GM21717 (cell line): ENCODE data around the gene SOX18.
"Not testable (repeated sequence)": the region's sequence is repeated elsewhere in the genome, so short reads cannot be mapped to it uniquely, and the experiment has no call there.

Experiments used
- ATAC-seq: cut with Tn5 transposase; IDR thresholded peaks from one replicate; pipeline ENCODE4 v1.9.1; 2021; ENCODE audit warnings: mild to moderate bottlenecking, moderate library complexity; ENCODE audit not compliant: unreplicated experiment

Gene SOX18

GRCh38 chr20:64049060-64049877 lies at the start of gene SOX18:
Gene SOX18 (minus strand): TSS chr20:64049639. CDS start chr20:64049516, 123 bp downstream.
- ATAC-seq, result no peak

- ATAC-seq, result no peak
Observed at GRCh38 chr20:64098471-64099013, 49.1 kb upstream of the SOX18 start.

- ATAC-seq, result no peak
Observed at GRCh38 chr20:64096535-64096934, 47.1 kb upstream of the SOX18 start.

- no peak for ATAC-seq
Observed at GRCh38 chr20:64095927-64096326, 46.5 kb upstream of the SOX18 start.

GRCh38 chr20:64095455-64095854 lies 46.0 kb upstream of the SOX18 start:
- ATAC-seq, result no peak

- no peak for ATAC-seq
Observed at GRCh38 chr20:64093013-64093503, 43.6 kb upstream of the SOX18 start.

- ATAC-seq, result no peak
Observed at GRCh38 chr20:64092258-64093012, 43.0 kb upstream of the SOX18 start.

GRCh38 chr20:64091770-64092169 lies 42.3 kb upstream of the SOX18 start:
- no peak for ATAC-seq

- ATAC-seq, result no peak
Observed at GRCh38 chr20:64091340-64091739, 41.9 kb upstream of the SOX18 start.

GRCh38 chr20:64090165-64090564 lies 40.7 kb upstream of the SOX18 start:
- no peak for ATAC-seq

GRCh38 chr20:64088586-64088985 lies 39.1 kb upstream of the SOX18 start:
- ATAC-seq, result not testable (repeated sequence)

GRCh38 chr20:64087226-64087825 lies 37.9 kb upstream of the SOX18 start:
- ATAC-seq, result not testable (repeated sequence)

- ATAC-seq, result no peak
Observed at GRCh38 chr20:64086801-64087200, 37.4 kb upstream of the SOX18 start.

GRCh38 chr20:64084685-64085152 lies 35.3 kb upstream of the SOX18 start:
- no peak for ATAC-seq

GRCh38 chr20:64083804-64084684 lies 34.6 kb upstream of the SOX18 start, which contains the start of gene LKAAEAR1:
Gene LKAAEAR1 (minus strand): TSS chr20:64084398. CDS start chr20:64084219, 179 bp downstream.
- ATAC-seq, result no peak

GRCh38 chr20:64083378-64083803 lies 34.0 kb upstream of the SOX18 start:
- ATAC-seq, result no peak

GRCh38 chr20:64082820-64083377 lies 33.5 kb upstream of the SOX18 start:
- no peak for ATAC-seq

- no peak for ATAC-seq
Observed at GRCh38 chr20:64082126-64082731, 32.8 kb upstream of the SOX18 start.

GRCh38 chr20:64081624-64081964 lies 32.2 kb upstream of the SOX18 start:
- no peak for ATAC-seq
